Measurements from ENCODE around the gene ATP6V1B1.

The ATP6V1B1 gene

GRCh38 chr2:70930371-70931329, 5.0 kb upstream of the ATP6V1B1 start:
- H3K36me3 Mint-ChIP-seq (ENCODE audit: low read depth), result no peaks in the 10 kb centered on the region
- H3K4me3 Mint-ChIP-seq, result no peak overlapping the region
- H3K4me1 Mint-ChIP-seq (ENCODE audit: low read depth), result no peaks in the 10 kb centered on the region
- H3K9me3 Mint-ChIP-seq, result no peaks in the 10 kb centered on the region
- peaks cover 3% of the 10 kb centered on the region for H3K27me3 Mint-ChIP-seq
- no peak overlapping the region for H3K27ac Mint-ChIP-seq

GRCh38 chr2:70931376-70932000, 4.2 kb upstream of the ATP6V1B1 start:
- H3K4me3 Mint-ChIP-seq, result no peak overlapping the region
- H3K27ac Mint-ChIP-seq, result no peak overlapping the region
- H3K9me3 Mint-ChIP-seq, result no peaks in the 10 kb centered on the region
- H3K4me1 Mint-ChIP-seq (ENCODE audit: low read depth), result no peaks in the 10 kb centered on the region
- H3K27me3 Mint-ChIP-seq, result peaks cover 3% of the 10 kb centered on the region
- H3K36me3 Mint-ChIP-seq (ENCODE audit: low read depth), result no peaks in the 10 kb centered on the region

- no peaks in the 10 kb centered on the region for H3K9me3 Mint-ChIP-seq
- H3K4me3 Mint-ChIP-seq, result no peak overlapping the region
- H3K27me3 Mint-ChIP-seq, result peaks cover 3% of the 10 kb centered on the region
- no peaks in the 10 kb centered on the region for H3K4me1 Mint-ChIP-seq (ENCODE audit: low read depth)
- H3K36me3 Mint-ChIP-seq (ENCODE audit: low read depth), result no peaks in the 10 kb centered on the region
- no peak overlapping the region for H3K27ac Mint-ChIP-seq
These were observed 3.0 kb upstream of the ATP6V1B1 start for GRCh38 chr2:70932631-70933230.

GRCh38 chr2:70934981-70935380, 719 bp upstream of the ATP6V1B1 start:
- Mint-ChIP-seq H3K36me3 (ENCODE audit: low read depth) (no peaks in the 10 kb centered on the region), H3K4me3 (no peak overlapping the region), H3K27ac (no peak overlapping the region), H3K27me3 (peaks cover 3% of the 10 kb centered on the region), H3K4me1 (ENCODE audit: low read depth) (no peaks in the 10 kb centered on the region), H3K9me3 (no peaks in the 10 kb centered on the region)

GRCh38 chr2:70936165-70936978, 672 bp downstream of the ATP6V1B1 start:
- peaks cover 8% of the 10 kb centered on the region for H3K27me3 Mint-ChIP-seq
- no peaks in the 10 kb centered on the region for H3K9me3 Mint-ChIP-seq
- no peaks in the 10 kb centered on the region for H3K4me1 Mint-ChIP-seq (ENCODE audit: low read depth)
- H3K4me3 Mint-ChIP-seq, result no peak overlapping the region
- no peaks in the 10 kb centered on the region for H3K36me3 Mint-ChIP-seq (ENCODE audit: low read depth)
- H3K27ac Mint-ChIP-seq, result no peak overlapping the region

GRCh38 chr2:70936979-70937811, 1.5 kb downstream of the ATP6V1B1 start:
- Mint-ChIP-seq H3K27me3 (peaks cover 8% of the 10 kb centered on the region), H3K4me3 (no peak overlapping the region), H3K4me1 (ENCODE audit: low read depth) (no peaks in the 10 kb centered on the region), H3K27ac (no peak overlapping the region), H3K36me3 (ENCODE audit: low read depth) (no peaks in the 10 kb centered on the region), H3K9me3 (no peaks in the 10 kb centered on the region)

- Mint-ChIP-seq H3K4me3 (no peak overlapping the region), H3K36me3 (ENCODE audit: low read depth) (no peaks in the 10 kb centered on the region), H3K27ac (no peak overlapping the region), H3K9me3 (no peaks in the 10 kb centered on the region), H3K4me1 (ENCODE audit: low read depth) (no peaks in the 10 kb centered on the region), H3K27me3 (peaks cover 8% of the 10 kb centered on the region)
These were observed 2.3 kb downstream of the ATP6V1B1 start for GRCh38 chr2:70937866-70938585.

GRCh38 chr2:70938586-70938950, 2.9 kb downstream of the ATP6V1B1 start:
- Mint-ChIP-seq H3K4me3 (no peak overlapping the region), H3K9me3 (no peaks in the 10 kb centered on the region), H3K36me3 (ENCODE audit: low read depth) (no peaks in the 10 kb centered on the region), H3K27ac (no peak overlapping the region), H3K4me1 (ENCODE audit: low read depth) (no peaks in the 10 kb centered on the region), H3K27me3 (peaks cover 8% of the 10 kb centered on the region)

GRCh38 chr2:70939001-70939838, 3.5 kb downstream of the ATP6V1B1 start:
- H3K9me3 Mint-ChIP-seq, result no peaks in the 10 kb centered on the region
- H3K4me3 Mint-ChIP-seq, result no peak overlapping the region
- H3K4me1 Mint-ChIP-seq (ENCODE audit: low read depth), result no peaks in the 10 kb centered on the region
- H3K36me3 Mint-ChIP-seq (ENCODE audit: low read depth), result no peaks in the 10 kb centered on the region
- no peak overlapping the region for H3K27ac Mint-ChIP-seq
- H3K27me3 Mint-ChIP-seq, result peaks cover 12% of the 10 kb centered on the region

GRCh38 chr2:70939839-70940580, 4.3 kb downstream of the ATP6V1B1 start:
- Mint-ChIP-seq H3K27me3 (peaks cover 12% of the 10 kb centered on the region), H3K4me1 (ENCODE audit: low read depth) (no peaks in the 10 kb centered on the region), H3K9me3 (no peaks in the 10 kb centered on the region), H3K27ac (no peak overlapping the region), H3K36me3 (ENCODE audit: low read depth) (no peaks in the 10 kb centered on the region), H3K4me3 (no peak overlapping the region)

- Mint-ChIP-seq H3K36me3 (ENCODE audit: low read depth) (no peaks in the 10 kb centered on the region), H3K9me3 (no peaks in the 10 kb centered on the region), H3K27ac (no peak overlapping the region), H3K4me3 (no peak overlapping the region), H3K27me3 (peaks cover 11% of the 10 kb centered on the region), H3K4me1 (ENCODE audit: low read depth) (no peaks in the 10 kb centered on the region)
These were observed 5.5 kb downstream of the ATP6V1B1 start for GRCh38 chr2:70941186-70941585.

GRCh38 chr2:70941701-70942100, 6.0 kb downstream of the ATP6V1B1 start:
- Mint-ChIP-seq H3K27me3 (peaks cover 13% of the 10 kb centered on the region), H3K36me3 (ENCODE audit: low read depth) (no peaks in the 10 kb centered on the region), H3K27ac (no peak overlapping the region), H3K4me3 (no peak overlapping the region), H3K9me3 (no peaks in the 10 kb centered on the region), H3K4me1 (ENCODE audit: low read depth) (peaks cover 1% of the 10 kb centered on the region)

Data from stimulated activated naive CD8-positive, alpha-beta T cell treated with anti-CD3 and anti-CD28 coated beads, Interleukin-15, Interleukin-2, amounts not matched to agents 100 ng/mL and 50 ng/mL, for 24 hours (primary cell).